DOHH2 (cell line): ENCODE results near the gene PDE6C.

Experiments
- CTCF ChIP-seq: fragments of 200-600 bp; sonication (generic); IDR thresholded peaks from one replicate; pipeline ENCODE4 v1.5.1; 2014; ENCODE audit warnings: antibody characterized with exemption, mild to moderate bottlenecking, low read depth, low read length; ENCODE audit not compliant: poor library complexity, severe bottlenecking
- EZH2phosphoT487 ChIP-seq: fragments of 200-600 bp; sonication (generic); IDR thresholded peaks from 2 replicates; pipeline ENCODE4 v1.6.1; 2017; ENCODE audit warnings: borderline replicate concordance, mild to moderate bottlenecking, antibody characterized with exemption, low read length, moderate library complexity, mixed read lengths

- no peak for TF ChIP-seq CTCF
- no peak for TF ChIP-seq EZH2phosphoT487
Measured at GRCh38 chr10:93572606-93573005, 39.7 kb upstream of the PDE6C start.
